K562 treated with DMSO at 1 percent for 12 hours (cell line): ENCODE data around the gene COMMD2. TPM values are rescaled to one million over a fixed set of nuclear protein-coding genes. Genes with fewer than 3 reads are reported as not detected.

ENCODE experiments used
- total RNA-seq: library from RNA; unstranded; fragments of 300-600 nt; gene quantifications from 2 replicates; pipeline ENCODE4 v1.2.3, GENCODE V29; 2022; ENCODE audit not compliant: insufficient read depth

Gene COMMD2
- 11.2 and 24.2 TPM in 2 replicates for total RNA-seq

DNA sequence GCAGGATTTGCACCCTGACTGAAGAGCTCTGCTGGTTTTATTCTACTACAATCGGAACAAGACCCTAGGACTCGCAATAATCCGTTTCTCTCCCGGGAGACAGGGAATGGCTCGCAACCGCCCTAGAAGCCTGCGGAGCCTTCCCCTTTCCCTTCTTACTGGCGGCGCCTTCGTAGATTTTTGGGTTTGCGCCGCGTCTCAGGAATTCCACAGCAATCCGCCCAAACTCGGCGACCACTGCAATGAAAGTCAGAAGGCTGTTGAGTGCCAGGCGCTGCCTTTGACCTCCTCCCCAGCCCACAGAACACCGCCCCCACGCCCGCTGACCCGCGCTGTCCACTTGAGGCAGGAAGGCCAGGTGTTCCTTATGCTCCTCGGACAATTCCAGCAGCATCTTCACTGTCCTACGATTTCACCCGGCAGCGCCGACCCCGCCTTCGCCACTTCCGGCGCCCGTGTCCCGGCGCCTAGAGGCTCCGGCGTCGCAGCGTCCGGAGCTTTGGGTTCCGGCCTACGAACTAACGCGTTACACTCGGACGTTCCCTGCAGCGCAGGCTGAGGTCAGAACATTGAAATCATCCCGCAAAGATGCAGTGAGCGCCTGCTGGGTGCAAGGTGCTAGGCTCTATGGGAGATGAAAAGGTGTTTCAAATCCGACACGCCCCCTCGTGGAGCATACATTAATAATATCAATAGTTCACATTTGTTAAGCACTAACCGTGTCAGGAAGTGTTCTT, at the start of gene COMMD2:
Gene COMMD2, minus strand, starts transcription at position 439 of the 737 bp plus-strand sequence. Its CDS starts 45 bp downstream, at position 394.

DNA sequence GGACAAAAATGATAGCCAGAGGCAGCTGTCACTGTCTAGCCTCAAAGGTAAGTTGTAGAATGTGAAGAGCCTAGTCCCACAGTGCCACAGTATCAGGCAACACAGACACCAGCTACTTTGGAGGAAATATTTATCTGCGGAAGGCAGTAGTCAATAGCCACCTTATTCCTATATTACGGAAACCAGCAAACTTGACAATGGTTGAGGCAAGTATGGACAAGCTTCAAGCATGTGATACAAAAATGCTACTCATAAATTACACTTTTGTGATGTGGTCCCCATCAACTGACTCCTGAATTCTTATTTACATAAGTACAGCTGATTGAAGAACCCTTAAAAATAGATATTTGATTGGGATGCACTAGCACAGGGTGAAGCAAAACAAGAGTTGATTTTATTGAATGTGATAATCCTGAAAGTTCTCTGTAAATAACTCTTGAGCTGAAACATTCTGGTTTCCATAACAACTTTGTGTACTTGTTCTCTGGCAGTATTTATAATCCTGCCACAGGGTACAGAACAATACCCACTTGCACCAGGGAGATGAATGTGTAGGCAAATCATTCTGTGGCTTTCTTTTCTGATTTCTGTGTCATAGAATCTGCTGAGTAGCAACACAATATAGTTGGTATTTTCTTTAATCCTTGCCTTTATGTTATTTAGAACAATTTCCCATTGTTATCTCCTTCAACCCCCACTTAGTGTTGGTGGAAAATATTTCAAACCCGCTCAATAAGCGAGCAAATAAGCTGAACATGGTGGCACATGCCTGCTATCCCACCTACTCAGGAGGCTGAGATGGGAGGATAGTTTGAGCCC, 40.4 kb upstream of the COMMD2 start, which contains the start of gene ANKUB1:
Gene ANKUB1, minus strand, starts transcription at position 103 of the 819 bp plus-strand sequence. CDS start 188 bp downstream, outside the sequence.

Other genes with a start within 250 kb of the COMMD2 start
- not detected in 2 replicates for gene WWTR1, start 94.5 kb downstream of the COMMD2 start, total RNA-seq
- not detected in 2 replicates for gene ANKUB1, start 40.1 kb upstream of the COMMD2 start, total RNA-seq
- gene RNF13, start 60.7 kb upstream of the COMMD2 start, total RNA-seq = 10.3 and 19.3 TPM in 2 replicates
- 0.55 TPM in 1 of 2 replicates, not detected in the other for gene PFN2, start 218.4 kb upstream of the COMMD2 start, total RNA-seq